ENCODE results near the gene RIC8A. TPM values are rescaled to one million over a fixed set of nuclear protein-coding genes. Genes with fewer than 3 reads are reported as not detected.
A peak's percentile ranks its signal among the peaks of the same experiment; 100 is the strongest.

The RIC8A gene
- total RNA-seq, 1 donor from 2014 or later, result 45.0 TPM

- peaks cover 13% of the 10 kb centered on the region for H3K79me2 ChIP-seq (ENCODE audit: low read depth)
- H3K36me3 ChIP-seq, result no peaks in the 10 kb centered on the region
- H3K4me3 ChIP-seq, result no peak overlapping the region
- Mint-ChIP-seq H3K27ac (no peak overlapping the region), H3K36me3 (no peaks in the 10 kb centered on the region), H3K4me1 (peaks cover 7% of the 10 kb centered on the region), H3K4me3 (no peak overlapping the region), H3K9me3 (no peaks in the 10 kb centered on the region), H3K27me3 (ENCODE audit: insufficient read depth, low read depth) (peaks cover 2% of the 10 kb centered on the region)
- no peak overlapping the region for H3K27ac ChIP-seq
- TF ChIP-seq, protein P1, sequence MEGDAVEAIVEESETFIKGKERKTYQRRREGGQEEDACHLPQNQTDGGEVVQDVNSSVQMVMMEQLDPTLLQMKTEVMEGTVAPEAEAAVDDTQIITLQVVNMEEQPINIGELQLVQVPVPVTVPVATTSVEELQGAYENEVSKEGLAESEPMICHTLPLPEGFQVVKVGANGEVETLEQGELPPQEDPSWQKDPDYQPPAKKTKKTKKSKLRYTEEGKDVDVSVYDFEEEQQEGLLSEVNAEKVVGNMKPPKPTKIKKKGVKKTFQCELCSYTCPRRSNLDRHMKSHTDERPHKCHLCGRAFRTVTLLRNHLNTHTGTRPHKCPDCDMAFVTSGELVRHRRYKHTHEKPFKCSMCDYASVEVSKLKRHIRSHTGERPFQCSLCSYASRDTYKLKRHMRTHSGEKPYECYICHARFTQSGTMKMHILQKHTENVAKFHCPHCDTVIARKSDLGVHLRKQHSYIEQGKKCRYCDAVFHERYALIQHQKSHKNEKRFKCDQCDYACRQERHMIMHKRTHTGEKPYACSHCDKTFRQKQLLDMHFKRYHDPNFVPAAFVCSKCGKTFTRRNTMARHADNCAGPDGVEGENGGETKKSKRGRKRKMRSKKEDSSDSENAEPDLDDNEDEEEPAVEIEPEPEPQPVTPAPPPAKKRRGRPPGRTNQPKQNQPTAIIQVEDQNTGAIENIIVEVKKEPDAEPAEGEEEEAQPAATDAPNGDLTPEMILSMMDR (IDR thresholded peaks at IDR 0.05), result no peak
- TF ChIP-seq EZH2 (IDR thresholded peaks at IDR 0.05), result no peak
- no peak for TF ChIP-seq EZH2phosphoT487 (IDR thresholded peaks at IDR 0.05)
- DNase-seq (ENCODE audit: low spot score), result no peak
- H3K4me1 ChIP-seq, result peaks cover 4% of the 10 kb centered on the region
- H2AFZ ChIP-seq (replicated peaks), result no peak overlapping the region
- H3K27me3 ChIP-seq, result no peaks in the 10 kb centered on the region
- peaks cover 13% of the 10 kb centered on the region for H4K20me1 ChIP-seq (ENCODE audit: low read depth)
- H3K9ac ChIP-seq, result no peak overlapping the region
- peaks cover 1% of the 10 kb centered on the region for H3F3A ChIP-seq (ENCODE audit: low read depth)
- no peak overlapping the region for H3K4me2 ChIP-seq
- no peaks in the 10 kb centered on the region for H3K9me3 ChIP-seq (ENCODE audit: low read depth)
These were observed 5.0 kb upstream of the RIC8A start for GRCh38 chr11:202490-202889.

GRCh38 chr11:203056-203944 lies 4.2 kb upstream of the RIC8A start:
- H3K27ac Mint-ChIP-seq, result no peak overlapping the region
- no peaks in the 10 kb centered on the region for H3K36me3 ChIP-seq
- peaks cover 13% of the 10 kb centered on the region for H4K20me1 ChIP-seq (ENCODE audit: low read depth)
- H3K9me3 ChIP-seq (ENCODE audit: low read depth), result no peaks in the 10 kb centered on the region
- H3F3A ChIP-seq (ENCODE audit: low read depth), result peaks cover 10% of the 10 kb centered on the region
- H3K4me3 Mint-ChIP-seq, result peak overlapping the region; percentile 48
- DNase-seq (ENCODE audit: low spot score), result no peak
- H3K4me1 Mint-ChIP-seq, result peaks cover 7% of the 10 kb centered on the region
- no peak overlapping the region for H3K4me3 ChIP-seq
- no peak overlapping the region for H3K4me2 ChIP-seq
- peaks cover 4% of the 10 kb centered on the region for H3K4me1 ChIP-seq
- no peaks in the 10 kb centered on the region for H3K36me3 Mint-ChIP-seq
- H3K9ac ChIP-seq, result no peak overlapping the region
- peaks cover 2% of the 10 kb centered on the region for H3K27me3 Mint-ChIP-seq (ENCODE audit: insufficient read depth, low read depth)
- no peaks in the 10 kb centered on the region for H3K9me3 Mint-ChIP-seq
- TF ChIP-seq EZH2 (IDR thresholded peaks at IDR 0.05), result no peak
- no peak for TF ChIP-seq EZH2phosphoT487 (IDR thresholded peaks at IDR 0.05)
- TF ChIP-seq, protein P1 (IDR thresholded peaks at IDR 0.05), result no peak
- peaks cover 17% of the 10 kb centered on the region for H3K79me2 ChIP-seq (ENCODE audit: low read depth)
- no peak overlapping the region for H2AFZ ChIP-seq (replicated peaks)
- H3K27me3 ChIP-seq, result no peaks in the 10 kb centered on the region
- no peak overlapping the region for H3K27ac ChIP-seq

DNA sequence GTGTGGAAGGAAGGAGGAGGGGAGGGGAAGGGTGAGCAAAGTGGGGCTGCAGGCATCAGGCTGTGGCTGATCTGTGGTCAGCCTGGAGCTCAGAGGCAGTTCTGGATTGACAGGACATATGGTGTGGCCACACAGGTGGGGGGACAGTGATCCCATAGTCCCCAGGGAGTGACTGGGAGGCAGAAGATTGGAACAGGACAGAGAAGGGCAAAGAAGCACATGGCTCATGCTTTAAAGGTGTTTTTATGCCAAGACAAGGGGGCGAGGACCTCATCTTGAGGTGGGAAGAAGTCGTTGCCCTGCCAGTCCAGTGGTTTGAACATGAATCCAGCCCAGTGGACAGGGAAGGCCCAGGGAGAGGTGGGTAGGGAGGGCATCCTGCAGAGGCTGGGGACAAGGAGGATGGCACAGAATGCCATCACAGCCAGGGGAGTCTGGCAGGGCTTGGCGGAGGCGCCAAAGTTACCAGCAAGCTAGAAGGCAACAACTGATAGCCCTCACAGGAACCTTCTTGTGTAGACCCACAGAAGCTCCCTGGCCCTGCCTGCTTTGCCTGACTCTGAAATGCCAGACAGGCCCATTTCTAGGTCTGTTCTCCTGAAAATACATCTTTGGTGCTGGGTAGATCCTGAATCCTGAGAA lies 3.4 kb upstream of the RIC8A start:
- H3K36me3 ChIP-seq, result no peaks in the 10 kb centered on the region
- Mint-ChIP-seq H3K36me3 (no peaks in the 10 kb centered on the region), H3K27me3 (ENCODE audit: insufficient read depth, low read depth) (peaks cover 2% of the 10 kb centered on the region), H3K4me1 (peaks cover 7% of the 10 kb centered on the region), H3K27ac (no peak overlapping the region), H3K4me3 (peak overlapping the region; percentile 28), H3K9me3 (no peaks in the 10 kb centered on the region)
- H3K4me3 ChIP-seq, result no peak overlapping the region
- H3K79me2 ChIP-seq (ENCODE audit: low read depth), result peaks cover 23% of the 10 kb centered on the region
- no peaks in the 10 kb centered on the region for H3K9me3 ChIP-seq (ENCODE audit: low read depth)
- no peak for DNase-seq (ENCODE audit: low spot score)
- no peaks in the 10 kb centered on the region for H3K27me3 ChIP-seq
- H2AFZ ChIP-seq (replicated peaks), result no peak overlapping the region
- H3K4me1 ChIP-seq, result peaks cover 4% of the 10 kb centered on the region
- no peak for TF ChIP-seq EZH2phosphoT487 (IDR thresholded peaks at IDR 0.05)
- TF ChIP-seq EZH2 (IDR thresholded peaks at IDR 0.05), result no peak
- TF ChIP-seq, protein P1 (IDR thresholded peaks at IDR 0.05), result no peak
- H4K20me1 ChIP-seq (ENCODE audit: low read depth), result peaks cover 13% of the 10 kb centered on the region
- peaks cover 12% of the 10 kb centered on the region for H3F3A ChIP-seq (ENCODE audit: low read depth)
- no peak overlapping the region for H3K27ac ChIP-seq
- no peak overlapping the region for H3K4me2 ChIP-seq
- no peak overlapping the region for H3K9ac ChIP-seq
